ENCODE data around the gene NUFIP2.
A peak's percentile ranks its signal among the peaks of the same experiment; 100 is the strongest.

DNA sequence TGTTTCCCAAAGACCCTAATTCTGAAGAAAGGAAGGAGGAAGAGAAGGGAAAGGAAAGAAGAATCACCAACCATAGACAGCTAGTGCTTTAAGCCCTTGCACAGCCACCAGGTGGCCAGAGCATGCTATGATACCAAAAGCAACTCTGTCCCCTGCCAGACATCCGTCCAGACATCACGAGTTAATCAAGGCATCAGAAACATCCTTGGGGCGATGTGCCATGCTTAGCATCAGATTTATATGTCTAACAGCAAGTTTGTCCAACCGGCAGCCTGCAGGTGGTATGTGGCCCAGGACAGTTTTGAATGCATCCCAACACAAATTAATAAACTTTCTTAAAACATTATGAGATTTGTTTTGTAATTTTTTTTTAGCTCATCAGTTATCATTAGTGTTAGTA, 50.2 kb downstream of the NUFIP2 start:
- TF ChIP-seq CTCF (IDR thresholded peaks at IDR 0.05) = peak; percentile 35; the same call in 1 of the 2 replicates
- TF ChIP-seq ZFX (IDR thresholded peaks at IDR 0.05; ENCODE audit: borderline replicate concordance) = no peak

Measured in 22Rv1 (cell line).